MM.1S (cell line): ENCODE results near the gene CALCB.

Source experiments
- CTCF ChIP-seq: fragments of 300-600 bp; sonication (generic); IDR thresholded peaks from 2 replicates; pipeline ENCODE4 v1.5.1; 2016; ENCODE audit warnings: antibody characterized with exemption, low read length, mixed read lengths
- EZH2 ChIP-seq: fragments of 300-600 bp; sonication (generic); optimal IDR thresholded peaks from 2 replicates; pipeline ENCODE3; 2017; ENCODE audit warnings: low read depth, mild to moderate bottlenecking, antibody characterized with exemption, low read length, mixed read lengths
- EZH2phosphoT487 ChIP-seq: fragments of 300-600 bp; sonication (generic); IDR thresholded peaks from 2 replicates; pipeline ENCODE4 v1.6.1; 2018; ENCODE audit warnings: antibody characterized with exemption, low read length

- TF ChIP-seq CTCF, result no peak
- TF ChIP-seq EZH2phosphoT487, result no peak
- TF ChIP-seq EZH2, result no peak
Observed at GRCh38 chr11:15107730-15108515, 34.5 kb downstream of the CALCB start.
